Activated T-cell treated with anti-CD3 and anti-CD28 coated beads, Interleukin-2, amount 50 U/mL, for 48 hours (primary cell): ENCODE results near the gene PYGM.
A peak's percentile ranks its signal among the peaks of the same experiment; 100 is the strongest.
"Not testable (repeated sequence)": the region's sequence is repeated elsewhere in the genome, so short reads cannot be mapped to it uniquely, and the experiment has no call there.

ENCODE experiments used
- DNase-seq, 2 experiments: peaks; one replicate each; pipeline ENCODE4 v3.0.0-alpha.2; 2020

PYGM gene

GRCh38 chr11:64714666-64715065 is 45.1 kb downstream of the PYGM start:
- DNase-seq = no peak

- DNase-seq = no peak
Observed at GRCh38 chr11:64713781-64714363, 45.9 kb downstream of the PYGM start.

- DNase-seq = peak in 1 of 2 experiments; percentile 41
Observed at GRCh38 chr11:64713016-64713707, 46.6 kb downstream of the PYGM start.

GRCh38 chr11:64712430-64713015 is 47.3 kb downstream of the PYGM start:
- peak in 1 of 2 experiments; percentile 41 for DNase-seq

- no peak for DNase-seq
Observed at GRCh38 chr11:64711956-64712362, 47.8 kb downstream of the PYGM start.

GRCh38 chr11:64711138-64711955 is 48.4 kb downstream of the PYGM start:
- DNase-seq = no peak

GRCh38 chr11:64710418-64711137 is 49.2 kb downstream of the PYGM start:
- no peak for DNase-seq

GRCh38 chr11:64705501-64705900 is 54.3 kb downstream of the PYGM start:
- no peak for DNase-seq

- DNase-seq = no peak
Observed at GRCh38 chr11:64703048-64703447, 56.7 kb downstream of the PYGM start.

DNA sequence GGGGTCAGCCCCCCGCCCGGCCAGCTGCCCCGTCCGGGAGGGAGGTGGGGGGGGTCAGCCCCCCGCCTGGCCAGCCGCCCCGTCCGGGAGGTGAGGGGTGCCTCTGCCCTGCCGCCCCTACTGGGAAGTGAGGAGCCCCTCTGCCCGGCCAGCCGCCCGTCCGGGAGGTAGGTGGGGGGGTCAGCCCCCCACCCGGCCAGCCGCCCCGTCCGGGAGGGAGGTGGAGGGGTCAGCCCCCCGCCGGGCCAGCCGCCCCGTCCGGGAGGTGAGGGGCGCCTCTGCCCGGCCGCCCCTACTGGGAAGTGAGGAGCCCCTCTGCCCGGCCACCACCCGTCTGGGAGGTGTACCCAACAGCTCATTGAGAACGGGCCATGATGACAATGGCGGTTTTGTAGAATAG is 57.8 kb downstream of the PYGM start:
- not testable (repeated sequence) for DNase-seq

DNA sequence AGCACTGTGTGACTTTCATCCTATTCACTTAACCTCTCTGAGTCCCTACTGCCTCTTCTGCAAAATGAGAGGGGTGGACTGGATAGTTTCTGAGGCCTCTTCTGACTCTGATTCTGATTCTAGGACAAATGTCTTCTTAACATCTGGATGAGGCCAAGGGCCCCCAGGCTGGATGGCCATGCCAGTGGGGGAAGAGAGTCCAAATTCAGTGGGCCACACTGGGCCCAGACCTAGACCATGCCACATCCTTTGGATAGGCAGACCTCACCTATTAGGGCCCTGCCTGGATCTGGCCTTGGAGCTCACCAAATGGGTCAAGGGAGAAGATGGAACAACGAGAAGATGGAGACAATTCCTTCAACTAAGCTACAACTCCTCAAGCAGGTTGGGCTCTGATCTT is 61.3 kb downstream of the PYGM start:
- DNase-seq = no peak

DNA sequence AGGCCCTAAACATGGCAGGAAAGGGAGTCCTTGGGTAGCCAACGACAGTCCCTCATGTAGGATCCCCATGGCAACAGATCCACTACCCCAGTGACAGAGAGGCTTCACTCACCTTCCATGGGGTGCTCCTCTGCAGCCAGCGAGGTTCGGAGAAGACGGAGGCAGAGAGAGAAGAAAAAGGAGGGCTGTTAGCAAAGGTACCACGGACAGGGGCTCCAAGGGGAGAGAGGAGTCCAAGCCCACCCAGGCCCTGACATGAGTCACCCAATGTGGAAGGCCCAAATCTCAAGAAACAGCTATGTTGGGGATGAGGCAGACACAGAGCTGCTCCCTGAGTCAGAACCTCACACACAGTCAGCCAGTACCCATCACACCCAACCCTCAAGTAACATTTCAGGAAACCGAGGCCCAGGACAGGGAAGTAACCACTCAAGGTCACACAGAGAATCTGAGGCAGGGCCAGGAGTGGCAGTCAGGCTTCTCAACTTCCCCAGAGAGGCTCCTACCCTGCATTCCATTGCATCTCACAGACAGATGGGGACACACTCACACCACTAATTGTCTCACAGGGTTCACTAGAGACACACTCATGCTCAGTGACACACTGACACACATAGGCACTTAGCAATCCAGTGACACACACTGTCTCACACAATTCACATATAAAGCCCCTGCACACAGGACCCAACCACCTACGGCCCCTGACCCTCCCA is 62.0 kb downstream of the PYGM start:
- no peak for DNase-seq
